ENCODE data around the gene NRXN3.

The NRXN3 gene

GRCh38 chr14:79510659-79511058, 1340.5 kb downstream of the NRXN3 start (continued):
- no peak for TF ChIP-seq CTCF (tag by site-specific recombination; IDR thresholded peaks at IDR 0.05)
- TF ChIP-seq ZNF121 (tag by site-specific recombination; IDR thresholded peaks at IDR 0.05): no peak
- TF ChIP-seq YY1 (tag by site-specific recombination; IDR thresholded peaks at IDR 0.05): no peak
- no peak for TF ChIP-seq INSM2 (tag by site-specific recombination; IDR thresholded peaks at IDR 0.05)
- TF ChIP-seq YY2 (tag by site-specific recombination; IDR thresholded peaks at IDR 0.05): no peak
- no peak for TF ChIP-seq ZBTB10 (tag by site-specific recombination; IDR thresholded peaks at IDR 0.05)
- TF ChIP-seq ZNF624 (tag by site-specific recombination; IDR thresholded peaks at IDR 0.05): no peak
- TF ChIP-seq PRDM10 (tag by site-specific recombination; IDR thresholded peaks at IDR 0.05): no peak
- TF ChIP-seq ZBTB7A (tag by site-specific recombination; IDR thresholded peaks at IDR 0.05; ENCODE audit: low read depth): no peak

GRCh38 chr14:79511146-79511545, 1341.0 kb downstream of the NRXN3 start:
- no peak for TF ChIP-seq MZF1 (tag by site-specific recombination; IDR thresholded peaks at IDR 0.05; ENCODE audit: borderline replicate concordance)
- no peak for TF ChIP-seq ZBTB8A (tag by site-specific recombination; IDR thresholded peaks at IDR 0.05)
- no peak for TF ChIP-seq ZFP37 (tag by site-specific recombination; IDR thresholded peaks at IDR 0.05)
- TF ChIP-seq ZNF391 (tag by site-specific recombination; IDR thresholded peaks at IDR 0.05; ENCODE audit: borderline replicate concordance, low read depth): no peak
- Histone ChIP-seq H3K9me3 (ENCODE audit: control insufficient read depth, insufficient read depth, low read depth, low read length) (no peaks in the 10 kb centered on the region), H3K4me1 (ENCODE audit: control insufficient read depth, insufficient read depth, low read length) (no peaks in the 10 kb centered on the region), H3K4me3 (ENCODE audit: low read depth, low read length) (no peak overlapping the region), H3K36me3 (ENCODE audit: control insufficient read depth in 2 of 2, insufficient read depth in 1 of 2, low read length in 2 of 2) (no peaks in the 10 kb centered on the region), H3K27ac (ENCODE audit: extremely low read depth, low read depth, low read length) (no peak overlapping the region)
- ChIA-PET CTCF (no interaction called here), POLR2A (no interaction called here)

GRCh38 chr14:79513446-79513845, 1343.3 kb downstream of the NRXN3 start:
- Histone ChIP-seq H3K36me3 (ENCODE audit: control insufficient read depth in 2 of 2, insufficient read depth in 1 of 2, low read length in 2 of 2) (no peaks in the 10 kb centered on the region), H3K4me1 (ENCODE audit: control insufficient read depth, insufficient read depth, low read length) (no peaks in the 10 kb centered on the region), H3K4me3 (ENCODE audit: low read depth, low read length) (no peak overlapping the region), H3K27ac (ENCODE audit: extremely low read depth, low read depth, low read length) (no peak overlapping the region), H3K9me3 (ENCODE audit: control insufficient read depth, insufficient read depth, low read depth, low read length) (no peaks in the 10 kb centered on the region)
- ChIA-PET CTCF (interaction anchor here (1.5 kb wide), 1 partner anchor 30 kb away, joined by 5 read pairs; no protein-coding TSS in a partner anchor), POLR2A (no interaction called here)
- no peak for TF ChIP-seq ZNF645 (tag by site-specific recombination; IDR thresholded peaks at IDR 0.05)
- TF ChIP-seq ZBTB6 (tag by site-specific recombination; IDR thresholded peaks at IDR 0.05): no peak
- no peak for TF ChIP-seq ZNF529 (tag by site-specific recombination; IDR thresholded peaks at IDR 0.05; ENCODE audit: insufficient replicate concordance)
- TF ChIP-seq ZNF530 (tag by site-specific recombination; IDR thresholded peaks at IDR 0.05; ENCODE audit: low read depth): no peak
- no peak for TF ChIP-seq SP2 (tag by site-specific recombination; IDR thresholded peaks at IDR 0.05)
- TF ChIP-seq ZNF169 (tag by site-specific recombination; IDR thresholded peaks at IDR 0.05): no peak
- TF ChIP-seq ZNF561 (tag by site-specific recombination; IDR thresholded peaks at IDR 0.05; ENCODE audit: borderline replicate concordance): no peak
- TF ChIP-seq ZNF600 (tag by site-specific recombination; IDR thresholded peaks at IDR 0.05): no peak
